ENCODE data around the gene DUSP21. TPM values are rescaled to one million over a fixed set of nuclear protein-coding genes. Genes with fewer than 3 reads are reported as not detected.

The DUSP21 gene
- total and polyA plus RNA-seq, 10 of the 15 experiments (the other 5 are each of a cell fraction or from before 2014, with no cell fraction given), result not detected

DNA sequence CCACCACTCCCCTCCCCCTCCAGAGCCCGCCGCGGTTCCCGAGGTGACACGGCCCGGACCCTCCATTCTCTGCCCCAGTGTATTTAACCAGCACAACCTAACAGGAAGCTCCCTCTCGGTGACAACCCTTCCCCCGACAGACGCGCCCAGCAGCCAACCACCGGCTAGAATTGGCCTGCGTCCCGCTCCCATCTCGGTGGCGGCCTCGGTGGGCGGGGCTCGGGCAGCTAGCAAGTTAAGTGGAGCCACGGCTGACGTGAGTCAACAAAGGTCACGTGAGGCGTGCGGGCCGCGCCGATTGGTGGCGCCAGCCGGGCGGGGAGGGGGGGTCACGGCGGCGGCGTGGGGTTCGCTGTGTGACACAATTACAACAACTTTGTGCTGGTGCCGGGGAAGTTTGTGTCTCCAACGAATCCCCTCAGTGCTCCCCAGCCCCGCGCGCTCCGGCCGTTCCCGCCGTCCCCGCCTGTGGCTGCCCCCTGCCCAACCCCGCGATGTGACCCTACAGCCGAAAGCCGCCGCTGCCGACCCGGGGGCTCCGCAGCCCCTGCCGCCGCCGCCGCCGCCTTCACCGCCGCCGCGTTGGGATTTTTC lies 29.1 kb downstream of the DUSP21 start, which contains the start of gene KDM6A (continued):
- TF ChIP-seq, protein P1, sequence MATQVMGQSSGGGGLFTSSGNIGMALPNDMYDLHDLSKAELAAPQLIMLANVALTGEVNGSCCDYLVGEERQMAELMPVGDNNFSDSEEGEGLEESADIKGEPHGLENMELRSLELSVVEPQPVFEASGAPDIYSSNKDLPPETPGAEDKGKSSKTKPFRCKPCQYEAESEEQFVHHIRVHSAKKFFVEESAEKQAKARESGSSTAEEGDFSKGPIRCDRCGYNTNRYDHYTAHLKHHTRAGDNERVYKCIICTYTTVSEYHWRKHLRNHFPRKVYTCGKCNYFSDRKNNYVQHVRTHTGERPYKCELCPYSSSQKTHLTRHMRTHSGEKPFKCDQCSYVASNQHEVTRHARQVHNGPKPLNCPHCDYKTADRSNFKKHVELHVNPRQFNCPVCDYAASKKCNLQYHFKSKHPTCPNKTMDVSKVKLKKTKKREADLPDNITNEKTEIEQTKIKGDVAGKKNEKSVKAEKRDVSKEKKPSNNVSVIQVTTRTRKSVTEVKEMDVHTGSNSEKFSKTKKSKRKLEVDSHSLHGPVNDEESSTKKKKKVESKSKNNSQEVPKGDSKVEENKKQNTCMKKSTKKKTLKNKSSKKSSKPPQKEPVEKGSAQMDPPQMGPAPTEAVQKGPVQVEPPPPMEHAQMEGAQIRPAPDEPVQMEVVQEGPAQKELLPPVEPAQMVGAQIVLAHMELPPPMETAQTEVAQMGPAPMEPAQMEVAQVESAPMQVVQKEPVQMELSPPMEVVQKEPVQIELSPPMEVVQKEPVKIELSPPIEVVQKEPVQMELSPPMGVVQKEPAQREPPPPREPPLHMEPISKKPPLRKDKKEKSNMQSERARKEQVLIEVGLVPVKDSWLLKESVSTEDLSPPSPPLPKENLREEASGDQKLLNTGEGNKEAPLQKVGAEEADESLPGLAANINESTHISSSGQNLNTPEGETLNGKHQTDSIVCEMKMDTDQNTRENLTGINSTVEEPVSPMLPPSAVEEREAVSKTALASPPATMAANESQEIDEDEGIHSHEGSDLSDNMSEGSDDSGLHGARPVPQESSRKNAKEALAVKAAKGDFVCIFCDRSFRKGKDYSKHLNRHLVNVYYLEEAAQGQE (IDR thresholded peaks at IDR 0.05; ENCODE audit: low read depth, low read length), result 0 out of 2 replicates have a peak, but pooled peaks have one; percentile 9
- TF ChIP-seq ZNF384 (IDR thresholded peaks at IDR 0.05; ENCODE audit: borderline replicate concordance, low read depth, low read length), result 0 out of 2 replicates have a peak, but pooled peaks have one; percentile 13
- TF ChIP-seq, protein P2, sequence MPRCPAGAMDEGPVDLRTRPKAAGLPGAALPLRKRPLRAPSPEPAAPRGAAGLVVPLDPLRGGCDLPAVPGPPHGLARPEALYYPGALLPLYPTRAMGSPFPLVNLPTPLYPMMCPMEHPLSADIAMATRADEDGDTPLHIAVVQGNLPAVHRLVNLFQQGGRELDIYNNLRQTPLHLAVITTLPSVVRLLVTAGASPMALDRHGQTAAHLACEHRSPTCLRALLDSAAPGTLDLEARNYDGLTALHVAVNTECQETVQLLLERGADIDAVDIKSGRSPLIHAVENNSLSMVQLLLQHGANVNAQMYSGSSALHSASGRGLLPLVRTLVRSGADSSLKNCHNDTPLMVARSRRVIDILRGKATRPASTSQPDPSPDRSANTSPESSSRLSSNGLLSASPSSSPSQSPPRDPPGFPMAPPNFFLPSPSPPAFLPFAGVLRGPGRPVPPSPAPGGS (IDR thresholded peaks at IDR 0.05; ENCODE audit: borderline replicate concordance, insufficient read depth, low read depth, low read length, poor library complexity, severe bottlenecking), result no peak
- no peak for TF ChIP-seq MTA2 (IDR thresholded peaks at IDR 0.05; ENCODE audit: low read depth)
- TF ChIP-seq NR2C1 (IDR thresholded peaks at IDR 0.05), result 0 out of 2 replicates have a peak, but pooled peaks have one; percentile 5
- TF ChIP-seq HDAC2 (IDR thresholded peaks at IDR 0.05), result no peak
- peak; percentile 84 for TF ChIP-seq RELA (IDR thresholded peaks at IDR 0.05; ENCODE audit: borderline replicate concordance, partially characterized antibody)
- TF ChIP-seq DPF2 (IDR thresholded peaks at IDR 0.05), result peak; percentile 89
- TF ChIP-seq STAT3 (IDR thresholded peaks at IDR 0.05; ENCODE audit: low read depth, low read length), result no peak
- TF ChIP-seq EED (IDR thresholded peaks at IDR 0.05; ENCODE audit: low read depth), result no peak
- TF ChIP-seq CEBPB (IDR thresholded peaks at IDR 0.05; ENCODE audit: borderline replicate concordance in 1 of 2, low read depth in 2 of 2, low read length in 2 of 2), result no peak
- TF ChIP-seq NRF1 (conservative IDR thresholded peaks at IDR 0.05; ENCODE audit: low read depth, low read length), result no peak
- TF ChIP-seq, protein P3, sequence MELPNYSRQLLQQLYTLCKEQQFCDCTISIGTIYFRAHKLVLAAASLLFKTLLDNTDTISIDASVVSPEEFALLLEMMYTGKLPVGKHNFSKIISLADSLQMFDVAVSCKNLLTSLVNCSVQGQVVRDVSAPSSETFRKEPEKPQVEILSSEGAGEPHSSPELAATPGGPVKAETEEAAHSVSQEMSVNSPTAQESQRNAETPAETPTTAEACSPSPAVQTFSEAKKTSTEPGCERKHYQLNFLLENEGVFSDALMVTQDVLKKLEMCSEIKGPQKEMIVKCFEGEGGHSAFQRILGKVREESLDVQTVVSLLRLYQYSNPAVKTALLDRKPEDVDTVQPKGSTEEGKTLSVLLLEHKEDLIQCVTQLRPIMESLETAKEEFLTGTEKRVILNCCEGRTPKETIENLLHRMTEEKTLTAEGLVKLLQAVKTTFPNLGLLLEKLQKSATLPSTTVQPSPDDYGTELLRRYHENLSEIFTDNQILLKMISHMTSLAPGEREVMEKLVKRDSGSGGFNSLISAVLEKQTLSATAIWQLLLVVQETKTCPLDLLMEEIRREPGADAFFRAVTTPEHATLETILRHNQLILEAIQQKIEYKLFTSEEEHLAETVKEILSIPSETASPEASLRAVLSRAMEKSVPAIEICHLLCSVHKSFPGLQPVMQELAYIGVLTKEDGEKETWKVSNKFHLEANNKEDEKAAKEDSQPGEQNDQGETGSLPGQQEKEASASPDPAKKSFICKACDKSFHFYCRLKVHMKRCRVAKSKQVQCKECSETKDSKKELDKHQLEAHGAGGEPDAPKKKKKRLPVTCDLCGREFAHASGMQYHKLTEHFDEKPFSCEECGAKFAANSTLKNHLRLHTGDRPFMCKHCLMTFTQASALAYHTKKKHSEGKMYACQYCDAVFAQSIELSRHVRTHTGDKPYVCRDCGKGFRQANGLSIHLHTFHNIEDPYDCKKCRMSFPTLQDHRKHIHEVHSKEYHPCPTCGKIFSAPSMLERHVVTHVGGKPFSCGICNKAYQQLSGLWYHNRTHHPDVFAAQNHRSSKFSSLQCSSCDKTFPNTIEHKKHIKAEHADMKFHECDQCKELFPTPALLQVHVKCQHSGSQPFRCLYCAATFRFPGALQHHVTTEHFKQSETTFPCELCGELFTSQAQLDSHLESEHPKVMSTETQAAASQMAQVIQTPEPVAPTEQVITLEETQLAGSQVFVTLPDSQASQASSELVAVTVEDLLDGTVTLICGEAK (IDR thresholded peaks at IDR 0.05; ENCODE audit: borderline replicate concordance), result peak; percentile 63; the same call in 1 of the 2 replicates
- TF ChIP-seq, protein P4, sequence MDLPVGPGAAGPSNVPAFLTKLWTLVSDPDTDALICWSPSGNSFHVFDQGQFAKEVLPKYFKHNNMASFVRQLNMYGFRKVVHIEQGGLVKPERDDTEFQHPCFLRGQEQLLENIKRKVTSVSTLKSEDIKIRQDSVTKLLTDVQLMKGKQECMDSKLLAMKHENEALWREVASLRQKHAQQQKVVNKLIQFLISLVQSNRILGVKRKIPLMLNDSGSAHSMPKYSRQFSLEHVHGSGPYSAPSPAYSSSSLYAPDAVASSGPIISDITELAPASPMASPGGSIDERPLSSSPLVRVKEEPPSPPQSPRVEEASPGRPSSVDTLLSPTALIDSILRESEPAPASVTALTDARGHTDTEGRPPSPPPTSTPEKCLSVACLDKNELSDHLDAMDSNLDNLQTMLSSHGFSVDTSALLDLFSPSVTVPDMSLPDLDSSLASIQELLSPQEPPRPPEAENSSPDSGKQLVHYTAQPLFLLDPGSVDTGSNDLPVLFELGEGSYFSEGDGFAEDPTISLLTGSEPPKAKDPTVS (IDR thresholded peaks at IDR 0.05; ENCODE audit: low read depth, low read length), result no peak
- TF ChIP-seq SMAD1 (IDR thresholded peaks at IDR 0.05; ENCODE audit: low read depth, partially characterized antibody), result no peak
- TF ChIP-seq WRNIP1 (IDR thresholded peaks at IDR 0.05; ENCODE audit: borderline replicate concordance, low read depth, low read length), result no peak
- TF ChIP-seq TAF1 (IDR thresholded peaks at IDR 0.05; ENCODE audit: borderline replicate concordance, low read depth, low read length), result peak; percentile 71
- TF ChIP-seq KLF5 (IDR thresholded peaks at IDR 0.05; ENCODE audit: partially characterized antibody), result peak; percentile 37
- TF ChIP-seq IRF4 (IDR thresholded peaks at IDR 0.05; ENCODE audit: low read depth, low read length), result no peak; the same call in 1 of the 2 replicates
